GM12875 (cell line): ENCODE measurements around the gene JUP.

Experiments
- H3K4me3 ChIP-seq: one replicate; pipeline ENCODE4 v1.5.1; 2011; ENCODE audit warnings: low read depth, low read length, control low read depth
- CTCF ChIP-seq: IDR thresholded peaks from 2 replicates; pipeline ENCODE4 v1.5.1; 2011; ENCODE audit warnings: low read depth, mild to moderate bottlenecking, control low read depth, inconsistent platforms, low read length, moderate library complexity, borderline replicate concordance; ENCODE audit not compliant: insufficient read depth

Gene JUP

DNA sequence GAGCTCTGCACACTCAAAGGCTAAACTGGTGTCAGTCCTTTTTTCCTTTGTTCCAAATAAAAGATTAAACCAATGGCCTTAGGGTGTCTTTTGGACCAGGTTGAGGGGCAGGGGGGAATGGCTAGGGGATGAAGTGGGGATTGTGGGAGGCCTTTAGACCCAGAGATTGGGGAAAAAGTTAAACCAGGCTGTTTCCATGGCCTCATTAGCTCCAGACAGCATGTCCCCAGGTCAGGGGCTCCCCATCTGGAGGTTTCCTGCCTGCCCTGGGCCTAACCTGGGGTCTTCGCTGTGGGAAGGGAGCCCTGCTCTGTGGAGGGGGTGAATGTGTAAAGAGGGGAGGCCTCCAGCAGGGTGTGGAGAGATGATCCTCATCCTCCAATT lies 36.6 kb upstream of the JUP start:
- TF ChIP-seq CTCF = no peak
- H3K4me3 ChIP-seq = no peak overlapping the region

DNA sequence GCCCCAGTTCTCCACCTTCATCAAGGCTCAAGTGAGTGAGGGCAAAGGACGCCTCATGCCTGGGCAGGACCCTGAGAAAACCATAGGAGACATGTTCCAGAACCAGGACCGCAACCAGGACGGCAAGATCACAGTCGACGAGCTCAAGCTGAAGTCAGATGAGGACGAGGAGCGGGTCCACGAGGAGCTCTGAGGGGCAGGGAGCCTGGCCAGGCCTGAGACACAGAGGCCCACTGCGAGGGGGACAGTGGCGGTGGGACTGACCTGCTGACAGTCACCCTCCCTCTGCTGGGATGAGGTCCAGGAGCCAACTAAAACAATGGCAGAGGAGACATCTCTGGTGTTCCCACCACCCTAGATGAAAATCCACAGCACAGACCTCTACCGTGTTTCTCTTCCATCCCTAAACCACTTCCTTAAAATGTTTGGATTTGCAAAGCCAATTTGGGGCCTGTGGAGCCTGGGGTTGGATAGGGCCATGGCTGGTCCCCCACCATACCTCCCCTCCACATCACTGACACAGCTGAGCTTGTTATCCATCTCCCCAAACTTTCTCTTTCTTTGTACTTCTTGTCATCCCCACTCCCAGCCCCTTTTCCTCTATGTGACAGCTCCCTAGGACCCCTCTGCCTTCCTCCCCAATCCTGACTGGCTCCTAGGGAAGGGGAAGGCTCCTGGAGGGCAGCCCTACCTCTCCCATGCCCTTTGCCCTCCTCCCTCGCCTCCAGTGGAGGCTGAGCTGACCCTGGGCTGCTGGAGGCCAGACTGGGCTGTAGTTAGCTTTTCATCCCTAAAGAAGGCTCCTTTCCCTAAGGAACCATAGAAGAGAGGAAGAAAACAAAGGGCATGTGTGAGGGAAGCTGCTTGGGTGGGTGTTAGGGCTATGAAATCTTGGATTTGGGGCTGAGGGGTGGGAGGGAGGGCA lies 36.0 kb upstream of the JUP start:
- TF ChIP-seq CTCF = no peak
- H3K4me3 ChIP-seq = no peak overlapping the region

GRCh38 chr17:41821776-41822175 lies 35.3 kb upstream of the JUP start:
- TF ChIP-seq CTCF = no peak
- H3K4me3 ChIP-seq = no peak overlapping the region

GRCh38 chr17:41818024-41818423 lies 31.5 kb upstream of the JUP start:
- TF ChIP-seq CTCF = no peak
- no peak overlapping the region for H3K4me3 ChIP-seq

DNA sequence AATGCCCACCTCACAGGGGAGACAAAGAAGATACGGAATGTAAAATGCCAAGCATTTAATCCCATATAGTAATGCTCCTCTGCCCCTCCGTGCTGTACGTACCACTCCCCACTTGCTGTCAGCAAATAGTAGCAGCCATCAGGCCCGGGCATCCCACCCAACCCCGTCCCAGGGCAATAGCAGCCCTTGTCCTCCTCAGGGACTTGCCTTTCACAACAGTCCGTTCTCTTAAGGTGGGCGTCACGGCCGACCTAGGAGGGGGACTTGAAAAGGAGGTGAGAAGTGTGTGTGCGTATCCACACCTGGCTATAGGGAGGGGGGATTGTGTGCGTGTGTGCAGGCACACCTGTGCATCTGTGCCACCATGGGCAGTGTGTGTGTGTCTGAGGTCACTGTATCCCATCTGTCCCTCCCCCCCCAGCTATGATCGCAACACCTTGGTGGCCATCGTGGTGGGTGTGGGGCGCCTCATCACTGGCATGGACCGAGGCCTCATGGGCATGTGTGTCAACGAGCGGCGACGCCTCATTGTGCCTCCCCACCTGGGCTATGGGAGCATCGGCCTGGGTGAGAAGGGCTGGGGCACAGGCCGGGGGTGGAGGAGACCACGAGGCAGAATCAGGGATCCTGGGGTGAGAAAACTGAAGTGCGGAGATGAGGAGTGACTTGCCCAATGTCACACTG lies 30.3 kb upstream of the JUP start:
- no peak for TF ChIP-seq CTCF
- no peak overlapping the region for H3K4me3 ChIP-seq

DNA sequence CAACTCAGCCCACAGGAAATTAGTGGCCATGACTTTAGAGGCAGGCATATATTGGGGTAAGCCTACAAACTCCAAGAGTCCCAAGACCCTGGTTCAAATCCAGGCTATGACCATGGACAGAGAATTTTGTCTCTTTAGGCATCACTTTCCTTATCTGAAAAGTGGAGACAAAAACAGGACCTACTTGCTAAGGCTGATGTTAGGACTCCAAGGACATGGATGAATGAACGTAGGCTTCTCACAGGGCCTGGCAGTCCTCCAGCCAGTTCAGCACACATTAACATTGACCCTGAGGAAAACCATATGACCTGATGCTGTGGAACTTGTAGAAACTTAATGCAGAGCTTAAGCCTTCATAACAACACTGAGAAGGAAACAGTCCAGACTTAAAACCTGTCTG lies 27.7 kb upstream of the JUP start:
- no peak for TF ChIP-seq CTCF
- no peak overlapping the region for H3K4me3 ChIP-seq
